AG08395 (cell line): ENCODE data around the gene TM9SF4.

Experiments
- DNase-seq: peaks from one replicate; pipeline ENCODE4 v3.0.0; 2012; ENCODE audit warnings: mixed read lengths, low spot score

Gene TM9SF4

GRCh38 chr20:32208499-32209154 lies 99.1 kb downstream of the TM9SF4 start:
- DNase-seq: no peak

GRCh38 chr20:32209850-32210605 lies 100.5 kb downstream of the TM9SF4 start:
- DNase-seq: no peak

GRCh38 chr20:32213870-32214269 lies 104.4 kb downstream of the TM9SF4 start:
- DNase-seq: no peak

GRCh38 chr20:32215147-32215546 lies 105.6 kb downstream of the TM9SF4 start:
- DNase-seq: no peak

- no peak for DNase-seq
Observed at GRCh38 chr20:32215729-32216128, 106.2 kb downstream of the TM9SF4 start.

GRCh38 chr20:32216179-32217142 lies 106.9 kb downstream of the TM9SF4 start:
- DNase-seq: no peak
